NCI-H2196 treated with DMSO at 0.1 percent for 48 hours (cell line): ENCODE results near the gene SAP130.
"Not testable (repeated sequence)": the region's sequence is repeated elsewhere in the genome, so short reads cannot be mapped to it uniquely, and the experiment has no call there.

Experiments
- DNase-seq: peaks from one replicate; lab custom pipeline; 2025; ENCODE audit not compliant: unreplicated experiment; lab: John Stamatoyannopoulos, UW

Gene SAP130

DNA sequence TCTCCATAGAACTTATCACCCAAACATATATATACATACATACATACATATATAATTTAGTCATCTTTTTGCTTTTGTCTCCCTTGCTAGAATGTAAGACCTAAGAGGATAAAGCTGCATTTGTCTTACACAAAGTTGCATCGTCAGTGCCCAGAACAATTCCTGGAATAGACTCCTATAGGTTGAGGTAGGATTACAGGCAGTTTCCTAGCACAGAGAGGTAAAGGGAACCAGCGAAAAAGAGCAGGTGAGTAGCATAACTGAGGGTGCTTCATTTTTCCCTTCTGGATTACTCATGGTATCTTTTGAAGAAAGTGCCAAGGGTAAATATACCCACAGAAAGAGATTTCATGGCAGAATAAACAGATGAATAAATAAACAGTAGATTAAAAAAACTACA is 74.0 kb downstream of the SAP130 start:
- DNase-seq, result no peak

DNA sequence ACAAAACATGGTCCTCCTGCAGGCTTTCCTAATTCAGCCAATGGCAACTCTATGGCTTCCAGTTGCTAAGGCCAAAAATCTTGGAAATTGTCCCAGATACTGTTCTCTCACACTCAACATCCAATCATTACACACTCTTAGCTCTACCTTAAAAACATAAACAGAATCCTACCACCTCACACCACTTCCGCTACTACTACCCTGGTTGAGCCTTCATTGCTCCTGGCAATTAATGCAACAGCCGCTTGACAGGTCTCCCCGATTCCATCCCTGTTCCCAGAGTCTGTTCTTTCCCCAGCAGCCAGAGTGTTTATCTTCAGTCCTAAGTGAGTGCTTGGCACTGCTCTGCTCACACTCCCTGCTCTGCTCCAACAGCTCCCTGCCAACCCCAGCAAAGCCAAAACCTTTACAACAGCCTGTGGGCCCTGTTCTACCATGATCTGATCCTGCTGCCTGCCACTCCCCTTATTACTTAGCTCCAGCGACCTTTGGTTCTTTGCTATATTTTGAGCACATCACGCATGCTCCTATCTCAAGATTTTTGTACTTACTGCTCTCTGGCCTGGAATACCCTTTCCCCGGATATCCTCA is 74.6 kb downstream of the SAP130 start:
- DNase-seq, result no peak

- no peak for DNase-seq
These were observed 76.8 kb downstream of the SAP130 start for GRCh38 chr2:127951026-127951425.

GRCh38 chr2:127950264-127950663 is 77.6 kb downstream of the SAP130 start:
- DNase-seq, result no peak

DNA sequence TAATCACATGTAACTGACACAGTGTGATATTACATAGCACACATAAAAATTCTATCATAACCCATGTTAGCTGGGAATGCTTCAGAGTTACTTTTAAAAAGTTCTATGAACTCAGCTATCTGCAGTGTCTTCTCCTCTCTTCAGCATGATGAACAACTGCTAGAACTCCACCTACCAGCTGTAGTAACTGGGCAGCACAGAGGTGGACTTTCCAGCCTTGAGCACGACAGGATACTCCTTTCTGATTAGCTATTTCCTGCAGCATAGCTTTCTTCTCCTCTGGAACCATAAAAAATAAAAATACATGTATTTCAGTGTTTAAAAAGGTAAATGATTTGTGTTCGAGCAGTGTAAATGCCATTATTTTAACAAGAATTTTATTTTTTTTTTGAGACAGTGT is 82.6 kb downstream of the SAP130 start:
- DNase-seq, result no peak

- no peak for DNase-seq
These were observed 84.7 kb downstream of the SAP130 start for GRCh38 chr2:127943186-127943585.

- no peak for DNase-seq
These were observed 85.9 kb downstream of the SAP130 start for GRCh38 chr2:127942002-127942401.

DNA sequence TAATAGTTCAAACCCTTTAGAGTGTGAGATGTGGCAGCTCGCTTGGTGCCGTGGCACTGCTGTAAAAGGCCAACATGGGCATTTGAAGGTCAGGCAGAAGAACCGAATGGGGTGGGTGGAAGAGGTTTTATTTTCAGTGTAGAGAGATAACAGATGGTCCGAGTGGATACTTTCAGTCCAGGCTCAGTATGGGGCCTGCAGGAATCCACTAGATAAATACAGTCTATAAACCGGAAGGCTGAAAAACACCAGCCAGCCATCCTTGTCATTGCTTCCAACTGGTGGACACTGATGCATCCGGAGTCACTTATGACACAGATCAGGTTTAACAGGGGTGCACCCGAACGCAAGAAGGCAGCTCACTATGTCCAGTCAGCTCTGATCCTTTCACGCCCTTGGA is 86.4 kb downstream of the SAP130 start:
- no peak for DNase-seq

DNA sequence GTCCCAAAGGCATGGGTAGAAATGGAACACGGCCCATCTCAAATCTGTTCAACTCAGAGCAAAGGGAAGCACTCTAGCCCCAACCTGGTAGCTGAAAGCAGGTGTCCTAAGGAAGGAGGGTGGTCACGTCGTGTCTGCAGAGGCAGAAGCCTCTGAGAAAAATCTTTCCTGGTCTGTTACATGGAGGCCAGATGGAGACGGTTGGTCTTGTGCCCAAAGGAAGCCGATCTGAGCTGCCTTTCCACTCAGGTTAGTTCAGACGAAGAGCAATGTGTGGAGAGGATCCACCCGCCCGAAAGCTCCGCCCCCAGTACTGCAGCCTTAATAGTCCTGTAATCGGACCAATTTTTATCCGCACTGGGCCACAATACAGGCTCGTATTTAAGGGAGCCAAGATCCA is 87.2 kb downstream of the SAP130 start:
- no peak for DNase-seq

GRCh38 chr2:127935337-127935736 is 92.5 kb downstream of the SAP130 start:
- DNase-seq, result no peak

DNA sequence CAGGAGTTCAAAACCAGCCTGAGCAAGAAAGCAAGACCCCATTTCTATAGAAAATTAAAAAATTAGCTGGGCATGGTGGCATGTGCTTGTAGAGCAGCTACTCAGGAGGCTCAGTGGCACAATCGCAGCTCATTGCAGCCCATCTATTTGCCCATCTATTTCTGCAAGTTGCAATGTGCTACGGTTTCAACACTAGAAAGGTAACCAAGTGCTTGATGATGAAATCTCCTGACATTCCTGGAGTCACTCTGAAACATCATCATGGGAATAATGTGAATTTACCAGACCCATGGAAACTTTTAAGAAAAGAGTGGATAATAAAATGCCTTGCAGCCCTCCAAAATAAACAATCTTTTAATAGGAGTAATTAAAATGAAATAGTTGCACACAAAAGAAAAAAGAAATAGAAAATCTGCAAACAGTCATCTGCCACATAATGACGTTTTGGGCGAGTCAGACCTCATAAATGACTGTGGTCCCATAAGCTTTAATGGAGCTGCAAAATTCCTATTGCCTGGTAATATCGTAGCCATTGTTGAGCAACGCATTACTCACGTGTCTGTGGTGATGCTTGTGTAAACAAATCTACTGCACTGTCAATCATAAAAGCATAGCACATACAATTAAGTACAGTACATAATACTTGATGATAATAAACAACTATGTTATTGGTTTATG is 95.5 kb downstream of the SAP130 start:
- no peak for DNase-seq

- DNase-seq, result no peak
These were observed 98.4 kb downstream of the SAP130 start for GRCh38 chr2:127929449-127929848.

GRCh38 chr2:127927384-127927783 is 100.5 kb downstream of the SAP130 start:
- no peak for DNase-seq

GRCh38 chr2:127917916-127918315 is 109.9 kb downstream of the SAP130 start:
- no peak for DNase-seq

GRCh38 chr2:127913808-127914457 is 113.9 kb downstream of the SAP130 start:
- DNase-seq, result no peak

GRCh38 chr2:127911737-127912136 is 116.1 kb downstream of the SAP130 start:
- DNase-seq, result no peak

GRCh38 chr2:127910415-127910814 is 117.4 kb downstream of the SAP130 start:
- DNase-seq, result no peak

DNA sequence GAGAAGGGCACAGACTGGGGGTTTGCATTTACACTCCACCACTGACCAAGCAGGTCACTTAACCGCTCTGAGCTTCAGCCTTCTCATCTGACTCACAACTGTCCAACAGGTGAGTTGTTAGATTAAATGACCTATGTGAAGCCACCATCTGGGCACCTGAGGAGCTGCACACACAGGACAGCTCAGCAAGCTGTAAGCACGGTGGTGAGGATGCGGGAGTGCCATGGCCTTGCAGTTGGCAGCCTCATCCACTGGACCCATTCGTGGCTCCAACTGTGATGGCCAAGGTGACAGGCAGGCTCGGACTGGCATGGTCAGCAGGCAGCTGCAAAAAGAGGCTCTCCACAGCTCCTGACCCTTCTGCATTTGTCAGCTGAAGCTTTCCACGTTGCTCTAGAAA is 118.8 kb downstream of the SAP130 start:
- DNase-seq, result no peak

DNA sequence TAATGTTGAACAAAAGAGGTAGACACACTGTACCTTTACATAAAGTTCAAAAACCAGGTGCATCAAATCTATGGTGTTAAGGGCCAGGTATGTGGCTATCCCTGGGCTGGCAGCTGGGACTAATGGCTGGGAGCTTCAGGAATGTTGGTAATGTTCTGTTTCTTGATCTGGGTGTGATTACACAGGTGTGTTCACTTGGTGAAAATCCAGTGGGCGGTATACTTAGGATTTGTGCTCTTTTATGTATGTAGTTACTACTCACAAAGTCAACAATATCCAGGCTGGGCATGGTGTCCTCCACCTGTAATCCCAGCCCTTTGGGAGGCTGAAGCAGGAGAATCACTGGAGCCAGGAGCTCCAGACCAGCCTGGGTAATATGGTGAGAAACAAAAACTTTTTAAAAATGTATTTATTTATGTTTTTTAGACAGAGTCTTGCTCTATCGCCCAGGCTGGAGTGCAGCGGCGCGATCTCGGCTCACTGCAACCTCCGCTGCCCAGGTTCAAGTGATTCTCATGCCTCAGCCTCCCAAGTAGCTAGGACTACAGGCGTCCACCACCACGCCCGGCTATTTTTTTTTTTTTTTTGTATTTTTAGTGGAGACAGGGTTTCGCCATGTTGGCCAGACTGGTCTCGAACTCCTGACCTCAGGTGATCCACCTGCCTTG is 120.0 kb downstream of the SAP130 start:
- not testable (repeated sequence) for DNase-seq

- DNase-seq, result no peak
These were observed 121.5 kb downstream of the SAP130 start for GRCh38 chr2:127906206-127906926.

GRCh38 chr2:127901339-127902056 is 126.4 kb downstream of the SAP130 start:
- no peak for DNase-seq
